Choroid plexus epithelial cell (primary cell): ENCODE measurements around the gene PROK1.

ENCODE experiments used
- DNase-seq: peaks from one replicate; pipeline ENCODE4 v3.0.0-alpha.2; 2010; ENCODE audit warnings: low read depth
- H3K4me3 ChIP-seq: 2 replicates; pipeline ENCODE4 v1.5.1; 2011; ENCODE audit warnings: low read depth, mild to moderate bottlenecking, control low read depth, low read length, moderate library complexity
- TF ChIP-seq, protein P1 (sequence below): conservative IDR thresholded peaks from 2 replicates; pipeline ENCODE4 v1.5.1; 2011; ENCODE audit warnings: low read depth, mild to moderate bottlenecking, control low read depth, inconsistent platforms, low read length, moderate library complexity

The PROK1 gene

DNA sequence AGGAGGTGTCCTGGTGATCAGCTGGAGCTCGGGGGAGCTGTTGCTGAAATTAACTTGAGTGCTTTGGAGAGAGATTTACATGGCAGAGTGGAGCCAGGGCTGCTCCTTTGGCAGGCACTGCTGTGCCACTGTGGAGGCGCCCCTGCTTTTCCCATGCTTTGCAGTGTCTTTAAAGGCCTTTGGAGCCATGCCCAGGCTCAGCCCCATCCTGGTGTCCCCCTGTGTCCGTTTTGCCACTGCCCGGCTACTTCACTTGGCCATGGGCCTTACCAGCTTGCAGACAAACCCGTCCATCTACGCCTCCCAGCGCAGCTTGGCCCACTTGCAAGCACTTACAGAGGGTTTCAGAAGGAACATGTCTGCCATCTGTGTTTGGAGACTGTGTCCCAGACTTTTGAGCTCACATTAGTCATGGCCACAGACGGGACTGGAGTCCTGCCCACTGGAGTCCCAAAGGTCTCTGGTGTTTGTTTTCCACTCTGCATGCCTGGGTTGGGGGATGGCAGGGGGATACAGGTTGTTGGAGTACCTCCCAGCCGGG is 25.3 kb upstream of the PROK1 start:
- no peak overlapping the region for H3K4me3 ChIP-seq
- TF ChIP-seq, protein P1, sequence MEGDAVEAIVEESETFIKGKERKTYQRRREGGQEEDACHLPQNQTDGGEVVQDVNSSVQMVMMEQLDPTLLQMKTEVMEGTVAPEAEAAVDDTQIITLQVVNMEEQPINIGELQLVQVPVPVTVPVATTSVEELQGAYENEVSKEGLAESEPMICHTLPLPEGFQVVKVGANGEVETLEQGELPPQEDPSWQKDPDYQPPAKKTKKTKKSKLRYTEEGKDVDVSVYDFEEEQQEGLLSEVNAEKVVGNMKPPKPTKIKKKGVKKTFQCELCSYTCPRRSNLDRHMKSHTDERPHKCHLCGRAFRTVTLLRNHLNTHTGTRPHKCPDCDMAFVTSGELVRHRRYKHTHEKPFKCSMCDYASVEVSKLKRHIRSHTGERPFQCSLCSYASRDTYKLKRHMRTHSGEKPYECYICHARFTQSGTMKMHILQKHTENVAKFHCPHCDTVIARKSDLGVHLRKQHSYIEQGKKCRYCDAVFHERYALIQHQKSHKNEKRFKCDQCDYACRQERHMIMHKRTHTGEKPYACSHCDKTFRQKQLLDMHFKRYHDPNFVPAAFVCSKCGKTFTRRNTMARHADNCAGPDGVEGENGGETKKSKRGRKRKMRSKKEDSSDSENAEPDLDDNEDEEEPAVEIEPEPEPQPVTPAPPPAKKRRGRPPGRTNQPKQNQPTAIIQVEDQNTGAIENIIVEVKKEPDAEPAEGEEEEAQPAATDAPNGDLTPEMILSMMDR, result no peak
- no peak for DNase-seq

GRCh38 chr1:110426854-110427253 is 24.1 kb upstream of the PROK1 start:
- TF ChIP-seq, protein P1, result no peak
- no peak overlapping the region for H3K4me3 ChIP-seq
- DNase-seq, result no peak

DNA sequence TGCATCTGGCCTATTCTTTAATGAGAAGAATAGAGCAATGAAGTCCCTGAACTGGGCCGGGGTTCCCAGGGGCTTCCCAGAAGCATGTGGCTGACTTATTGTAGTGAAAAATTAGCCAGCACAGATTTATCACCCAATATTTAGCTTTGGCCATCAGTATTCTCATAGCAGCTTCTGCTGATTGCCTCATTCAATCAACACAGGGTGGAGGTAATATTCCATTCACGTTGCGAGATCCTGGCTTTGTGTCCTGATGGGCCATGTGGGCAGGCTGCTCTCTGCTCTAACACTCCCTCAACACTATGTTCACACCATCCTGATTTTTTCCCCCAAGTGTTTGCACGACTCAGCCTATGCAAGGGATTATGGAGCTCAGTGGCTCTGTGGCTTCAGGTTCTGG is 22.0 kb upstream of the PROK1 start:
- H3K4me3 ChIP-seq, result no peak overlapping the region
- TF ChIP-seq, protein P1, result no peak
- no peak for DNase-seq

DNA sequence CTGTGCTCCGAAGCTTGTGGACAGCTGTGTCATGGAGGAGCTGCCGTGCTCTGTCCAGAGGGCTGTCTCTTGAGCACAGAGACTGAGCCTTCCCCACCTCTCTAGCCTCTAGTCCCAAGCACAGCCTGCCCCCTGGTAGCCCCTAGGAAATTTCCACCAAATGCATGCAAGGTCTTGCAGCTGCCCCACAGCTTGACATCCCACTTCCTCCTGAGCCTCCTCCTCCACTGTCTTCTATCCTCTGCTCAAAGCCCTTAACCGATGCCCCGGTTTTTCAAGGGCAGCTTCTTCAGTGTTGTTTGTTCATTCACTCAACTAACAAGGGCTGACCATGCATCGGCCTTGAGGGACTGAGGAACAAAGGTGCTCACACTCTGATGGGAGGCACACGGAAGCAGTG is 20.6 kb upstream of the PROK1 start:
- TF ChIP-seq, protein P1, result no peak
- H3K4me3 ChIP-seq, result no peak overlapping the region
- DNase-seq, result no peak

DNA sequence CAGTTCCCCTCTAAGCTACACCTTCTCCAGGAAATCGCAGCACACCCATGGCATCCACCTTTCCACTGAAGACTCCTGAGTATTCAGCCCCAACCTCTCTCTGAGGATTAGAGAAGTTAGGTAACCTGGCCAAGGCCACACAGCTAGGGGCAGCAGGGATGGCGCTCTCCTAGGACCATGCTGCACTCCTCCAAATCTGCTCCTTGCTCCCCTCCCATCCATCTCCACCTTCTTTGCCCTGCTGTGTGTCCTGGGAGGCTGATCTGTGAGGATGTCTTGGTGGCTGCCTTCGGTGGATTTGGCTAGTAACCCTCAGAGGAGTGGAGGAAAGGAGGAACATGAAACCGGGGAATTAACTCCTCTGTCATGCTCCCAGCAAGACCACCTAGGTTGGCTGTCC is 20.0 kb upstream of the PROK1 start:
- H3K4me3 ChIP-seq, result no peak overlapping the region
- TF ChIP-seq, protein P1, result no peak
- DNase-seq, result no peak

- no peak for DNase-seq
- no peak overlapping the region for H3K4me3 ChIP-seq
- TF ChIP-seq, protein P1, result no peak
These were observed 17.7 kb upstream of the PROK1 start for GRCh38 chr1:110433213-110433612.

DNA sequence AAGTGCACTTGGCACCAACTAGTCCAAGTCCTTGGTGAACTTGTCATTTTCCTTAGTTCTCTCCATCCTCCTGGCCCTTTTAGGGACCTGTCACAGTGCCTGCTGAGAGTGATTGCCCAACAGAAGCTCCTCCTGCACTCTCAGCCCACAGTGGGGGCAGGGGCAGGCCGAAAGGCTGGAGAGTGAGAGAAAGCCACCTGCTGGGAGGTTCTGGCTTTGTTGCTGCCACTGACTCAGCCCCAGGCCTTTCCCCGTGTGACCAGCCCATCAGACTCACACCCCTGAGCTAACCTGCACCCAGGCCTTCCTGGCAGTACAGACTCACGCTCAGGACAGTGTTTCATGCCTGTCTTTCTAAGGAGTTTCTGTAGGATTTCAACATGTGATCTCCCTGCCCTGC is 17.1 kb upstream of the PROK1 start:
- peak; percentile 78 for DNase-seq
- TF ChIP-seq, protein P1, result peak; percentile 47
- no peak overlapping the region for H3K4me3 ChIP-seq
